GM18502 (cell line): ENCODE measurements around the gene NAV3.

Experiments used
- ATAC-seq: cut with Tn5 transposase; IDR thresholded peaks from one replicate; pipeline ENCODE4 v1.9.1; 2021; ENCODE audit warnings: mild to moderate bottlenecking; ENCODE audit not compliant: unreplicated experiment, poor library complexity

Gene NAV3

GRCh38 chr12:77830583-77831351, at the start of gene NAV3:
TSS of gene NAV3 (plus strand) at chr12:77830894. CDS start at chr12:77831462, 568 bp downstream.
- no peak for ATAC-seq

GRCh38 chr12:77782034-77782433, 48.7 kb upstream of the NAV3 start:
- no peak for ATAC-seq

GRCh38 chr12:77782766-77783165, 47.9 kb upstream of the NAV3 start:
- ATAC-seq = no peak

GRCh38 chr12:77785211-77785610, 45.5 kb upstream of the NAV3 start:
- no peak for ATAC-seq

- no peak for ATAC-seq
Observed at GRCh38 chr12:77786675-77787074, 44.0 kb upstream of the NAV3 start.

GRCh38 chr12:77788231-77789168, 42.2 kb upstream of the NAV3 start:
- ATAC-seq = no peak

GRCh38 chr12:77795699-77796098, 35.0 kb upstream of the NAV3 start:
- ATAC-seq = no peak

- no peak for ATAC-seq
Observed at GRCh38 chr12:77796775-77797174, 33.9 kb upstream of the NAV3 start.

GRCh38 chr12:77800501-77800900, 30.2 kb upstream of the NAV3 start:
- ATAC-seq = no peak

- ATAC-seq = no peak
Observed at GRCh38 chr12:77808534-77808933, 22.2 kb upstream of the NAV3 start.

- no peak for ATAC-seq
Observed at GRCh38 chr12:77813558-77813957, 17.1 kb upstream of the NAV3 start.

- no peak for ATAC-seq
Observed at GRCh38 chr12:77814386-77814785, 16.3 kb upstream of the NAV3 start.

GRCh38 chr12:77816196-77816595, 14.5 kb upstream of the NAV3 start:
- peak; percentile 92 for ATAC-seq

- no peak for ATAC-seq
Observed at GRCh38 chr12:77817276-77817675, 13.4 kb upstream of the NAV3 start.

GRCh38 chr12:77818351-77818750, 12.3 kb upstream of the NAV3 start:
- ATAC-seq = no peak

GRCh38 chr12:77821699-77822203, 8.9 kb upstream of the NAV3 start:
- ATAC-seq = no peak

GRCh38 chr12:77833329-77833728, 2.6 kb downstream of the NAV3 start:
- no peak for ATAC-seq

GRCh38 chr12:77834618-77835017, 3.9 kb downstream of the NAV3 start:
- ATAC-seq = no peak

- no peak for ATAC-seq
Observed at GRCh38 chr12:77835969-77836368, 5.3 kb downstream of the NAV3 start.

GRCh38 chr12:77837876-77838291, 7.2 kb downstream of the NAV3 start:
- ATAC-seq = no peak

- no peak for ATAC-seq
Observed at GRCh38 chr12:77841521-77841920, 10.8 kb downstream of the NAV3 start.
